Measurements from ENCODE around the gene RANBP9.

DNA sequence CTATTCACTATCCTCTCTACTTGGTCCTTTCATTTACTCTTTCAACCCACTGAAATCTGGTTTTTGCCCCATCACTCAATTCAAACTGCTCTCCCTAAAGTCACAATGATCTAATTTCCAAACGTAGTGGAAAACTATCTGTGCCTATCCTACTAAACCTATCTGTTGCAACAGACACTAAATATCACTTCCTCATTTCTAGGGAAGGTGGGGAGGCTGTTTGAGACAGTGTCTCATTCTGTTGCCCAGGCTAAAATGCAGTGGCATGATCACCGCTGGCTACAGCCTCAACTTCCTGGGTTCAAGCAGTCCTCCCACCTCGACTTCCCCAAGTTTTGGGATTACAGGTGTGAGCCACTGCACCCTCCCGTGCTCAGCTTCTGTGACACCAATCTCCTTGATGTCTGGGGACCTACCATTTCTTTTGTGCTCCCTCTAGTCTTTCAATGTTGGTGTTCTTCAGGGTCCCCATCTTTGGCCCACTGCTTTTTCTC lies 8.8 kb downstream of the RANBP9 start:
- TF ChIP-seq CTCF (IDR thresholded peaks at IDR 0.05; ENCODE audit: insufficient read depth, low read depth, low read length), result no peak
- TF ChIP-seq EZH2 (IDR thresholded peaks at IDR 0.05; ENCODE audit: insufficient read depth, low read length), result no peak
